Measurements from ENCODE around the gene PCCA.
"Not testable (repeated sequence)": the region's sequence is repeated elsewhere in the genome, so short reads cannot be mapped to it uniquely, and the experiment has no call there.

Gene PCCA

DNA sequence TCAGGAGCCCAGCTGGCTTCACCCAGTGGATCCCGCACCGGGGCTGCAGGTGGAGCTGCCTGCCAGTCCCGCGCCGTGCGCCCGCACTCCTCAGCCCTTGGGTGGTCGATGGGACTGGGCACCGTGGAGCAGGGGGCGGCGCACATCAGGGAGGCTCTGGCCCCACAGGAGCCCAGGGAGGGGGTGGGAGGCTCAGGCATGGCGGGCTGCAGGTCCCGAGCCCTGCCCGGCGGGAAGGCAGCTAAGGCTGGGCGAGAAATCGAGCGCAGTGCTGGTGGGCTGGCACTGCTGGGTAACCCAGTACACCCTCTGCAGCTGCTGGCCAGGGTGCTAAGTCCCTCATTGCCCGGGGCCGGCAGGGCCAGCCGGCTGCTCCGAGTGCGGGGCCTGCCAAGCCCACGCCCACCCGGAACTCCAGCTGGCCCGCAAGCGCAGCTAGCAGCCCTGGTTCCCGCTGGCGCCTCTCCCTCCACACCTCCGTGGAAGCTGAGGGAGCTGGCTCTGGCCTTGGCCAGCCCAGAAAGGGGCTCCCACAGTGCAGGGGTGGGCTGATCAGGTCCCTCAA, 135.2 kb downstream of the PCCA start:
- H3K4me3 ChIP-seq (ENCODE audit: low read length); H3K27ac ChIP-seq (ENCODE audit: low read depth, low read length); H3K4me1 ChIP-seq (ENCODE audit: control insufficient read depth, low read depth, low read length); H3K18ac ChIP-seq (ENCODE audit: low read length); H2BK120ac ChIP-seq (ENCODE audit: low read depth, low read length); H3K23ac ChIP-seq (ENCODE audit: low read length); H3K4me2 ChIP-seq (ENCODE audit: low read length); H2AK5ac ChIP-seq (ENCODE audit: low read length); DNase-seq; H3K4ac ChIP-seq (ENCODE audit: low read depth, low read length); H4K8ac ChIP-seq (ENCODE audit: low read depth, low read length); H2BK15ac ChIP-seq (replicated peaks; ENCODE audit: low read depth); H2BK5ac ChIP-seq (ENCODE audit: low read length); H4K5ac ChIP-seq (ENCODE audit: low read length); H3K79me2 ChIP-seq (ENCODE audit: control insufficient read depth, insufficient read depth, low read length); H3K27me3 ChIP-seq (ENCODE audit: insufficient read depth, low read length, poor library complexity); H3K79me1 ChIP-seq (ENCODE audit: low read length); H3K36me3 ChIP-seq (ENCODE audit: control insufficient read depth, insufficient read depth, low read length); H3K9ac ChIP-seq (ENCODE audit: low read length): not testable (repeated sequence)
- WGBS (ENCODE audit: extremely low coverage, insufficient coverage, low lambda C conversion rate): no CpG with 5 or more reads among the region's 30 CpGs
- H3K56ac ChIP-seq (ENCODE audit: low read length): peak overlapping the region; percentile 25

DNA sequence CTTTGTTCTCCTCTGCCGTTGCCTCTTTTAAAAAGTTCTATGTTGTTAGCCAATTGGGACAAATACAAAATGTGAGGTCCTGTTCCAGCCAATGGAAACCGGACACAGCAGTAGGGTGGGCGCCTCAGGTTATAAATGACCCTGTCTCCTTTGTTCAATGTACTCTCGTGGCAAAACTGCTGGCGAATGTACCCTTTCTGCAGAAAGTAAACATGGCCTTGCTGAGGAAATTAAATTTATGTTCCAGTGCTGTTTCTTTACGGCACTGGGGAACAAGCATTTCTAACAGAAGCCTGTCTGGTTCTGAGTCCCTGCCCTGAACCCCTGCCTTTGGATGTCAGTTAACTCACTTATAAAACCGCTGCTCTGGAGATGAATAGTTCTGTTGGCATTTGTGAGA, 140.7 kb downstream of the PCCA start:
- Histone ChIP-seq H3K56ac (ENCODE audit: low read length) (no peak overlapping the region), H3K79me2 (ENCODE audit: control insufficient read depth, insufficient read depth, low read length) (no peaks in the 10 kb centered on the region), H3K27ac (ENCODE audit: low read depth, low read length) (no peak overlapping the region), H2BK120ac (ENCODE audit: low read depth, low read length) (no peak overlapping the region), H2BK5ac (ENCODE audit: low read length) (no peak overlapping the region), H3K4me1 (ENCODE audit: control insufficient read depth, low read depth, low read length) (peaks cover under 1% of the 10 kb centered on the region), H3K23ac (ENCODE audit: low read length) (no peak overlapping the region), H2AK5ac (ENCODE audit: low read length) (no peak overlapping the region), H3K27me3 (ENCODE audit: insufficient read depth, low read length, poor library complexity) (no peaks in the 10 kb centered on the region), H2BK15ac (replicated peaks; ENCODE audit: low read depth) (no peak overlapping the region), H4K8ac (ENCODE audit: low read depth, low read length) (no peak overlapping the region), H3K79me1 (ENCODE audit: low read length) (no peaks in the 10 kb centered on the region), H4K5ac (ENCODE audit: low read length) (no peak overlapping the region), H3K4me2 (ENCODE audit: low read length) (no peak overlapping the region), H3K36me3 (ENCODE audit: control insufficient read depth, insufficient read depth, low read length) (no peaks in the 10 kb centered on the region), H3K18ac (ENCODE audit: low read length) (peak overlapping the region; percentile 69), H3K9ac (ENCODE audit: low read length) (no peak overlapping the region), H3K4ac (ENCODE audit: low read depth, low read length) (peak overlapping the region; percentile 68), H3K4me3 (ENCODE audit: low read length) (no peak overlapping the region)
- WGBS (ENCODE audit: extremely low coverage, insufficient coverage, low lambda C conversion rate): no CpG with 5 or more reads among the region's 7 CpGs
- no peak for DNase-seq

GRCh38 chr13:100230769-100231149, 141.9 kb downstream of the PCCA start:
- Histone ChIP-seq H3K36me3 (ENCODE audit: control insufficient read depth, insufficient read depth, low read length) (no peaks in the 10 kb centered on the region), H3K18ac (ENCODE audit: low read length) (no peak overlapping the region), H3K79me1 (ENCODE audit: low read length) (no peaks in the 10 kb centered on the region), H4K5ac (ENCODE audit: low read length) (no peak overlapping the region), H3K4ac (ENCODE audit: low read depth, low read length) (no peak overlapping the region), H3K4me3 (ENCODE audit: low read length) (no peak overlapping the region), H2BK120ac (ENCODE audit: low read depth, low read length) (no peak overlapping the region), H3K4me1 (ENCODE audit: control insufficient read depth, low read depth, low read length) (peaks cover 3% of the 10 kb centered on the region), H4K8ac (ENCODE audit: low read depth, low read length) (no peak overlapping the region), H2BK5ac (ENCODE audit: low read length) (no peak overlapping the region), H3K79me2 (ENCODE audit: control insufficient read depth, insufficient read depth, low read length) (no peaks in the 10 kb centered on the region), H2BK15ac (replicated peaks; ENCODE audit: low read depth) (no peak overlapping the region), H3K4me2 (ENCODE audit: low read length) (no peak overlapping the region), H3K56ac (ENCODE audit: low read length) (peak overlapping the region; percentile 7), H3K27ac (ENCODE audit: low read depth, low read length) (no peak overlapping the region), H3K27me3 (ENCODE audit: insufficient read depth, low read length, poor library complexity) (no peaks in the 10 kb centered on the region), H3K23ac (ENCODE audit: low read length) (no peak overlapping the region), H2AK5ac (ENCODE audit: low read length) (no peak overlapping the region), H3K9ac (ENCODE audit: low read length) (no peak overlapping the region)
- no CpG with 5 or more reads among the region's 3 CpGs for WGBS (ENCODE audit: extremely low coverage, insufficient coverage, low lambda C conversion rate)
- no peak for DNase-seq

DNA sequence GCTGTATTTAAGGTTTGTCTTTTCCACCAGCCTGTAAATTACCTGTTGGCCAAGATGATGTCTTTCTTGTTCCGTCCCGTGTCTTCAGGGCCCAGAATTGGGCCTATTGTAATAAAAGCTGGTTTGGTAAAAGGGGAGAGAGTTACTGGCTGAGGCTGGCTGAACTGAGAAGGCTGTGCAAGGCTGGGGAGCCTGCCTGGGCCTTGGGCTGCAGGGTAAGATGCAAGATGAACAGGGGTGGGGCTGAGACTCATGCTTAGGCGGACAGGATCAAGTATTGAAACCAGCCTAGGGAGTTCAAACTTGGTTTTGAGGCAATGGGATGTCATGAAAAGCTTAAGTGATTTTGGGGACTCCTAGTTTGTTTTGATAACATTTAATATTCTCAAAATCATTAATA, 142.3 kb downstream of the PCCA start:
- peak overlapping the region; percentile 7 for H3K56ac ChIP-seq (ENCODE audit: low read length)
- no peaks in the 10 kb centered on the region for H3K79me1 ChIP-seq (ENCODE audit: low read length)
- H3K27me3 ChIP-seq (ENCODE audit: insufficient read depth, low read length, poor library complexity): no peaks in the 10 kb centered on the region
- H3K27ac ChIP-seq (ENCODE audit: low read depth, low read length): no peak overlapping the region
- no peak overlapping the region for H4K8ac ChIP-seq (ENCODE audit: low read depth, low read length)
- WGBS (ENCODE audit: extremely low coverage, insufficient coverage, low lambda C conversion rate): no CpG with 5 or more reads among the region's 3 CpGs
- no peak overlapping the region for H2AK5ac ChIP-seq (ENCODE audit: low read length)
- H3K4ac ChIP-seq (ENCODE audit: low read depth, low read length): no peak overlapping the region
- no peak overlapping the region for H3K23ac ChIP-seq (ENCODE audit: low read length)
- H2BK5ac ChIP-seq (ENCODE audit: low read length): no peak overlapping the region
- H3K36me3 ChIP-seq (ENCODE audit: control insufficient read depth, insufficient read depth, low read length): no peaks in the 10 kb centered on the region
- H3K4me3 ChIP-seq (ENCODE audit: low read length): no peak overlapping the region
- no peak overlapping the region for H2BK15ac ChIP-seq (replicated peaks; ENCODE audit: low read depth)
- no peak for DNase-seq
- H4K5ac ChIP-seq (ENCODE audit: low read length): no peak overlapping the region
- H2BK120ac ChIP-seq (ENCODE audit: low read depth, low read length): no peak overlapping the region
- no peak overlapping the region for H3K18ac ChIP-seq (ENCODE audit: low read length)
- no peaks in the 10 kb centered on the region for H3K79me2 ChIP-seq (ENCODE audit: control insufficient read depth, insufficient read depth, low read length)
- peaks cover 3% of the 10 kb centered on the region for H3K4me1 ChIP-seq (ENCODE audit: control insufficient read depth, low read depth, low read length)
- no peak overlapping the region for H3K9ac ChIP-seq (ENCODE audit: low read length)
- no peak overlapping the region for H3K4me2 ChIP-seq (ENCODE audit: low read length)

DNA sequence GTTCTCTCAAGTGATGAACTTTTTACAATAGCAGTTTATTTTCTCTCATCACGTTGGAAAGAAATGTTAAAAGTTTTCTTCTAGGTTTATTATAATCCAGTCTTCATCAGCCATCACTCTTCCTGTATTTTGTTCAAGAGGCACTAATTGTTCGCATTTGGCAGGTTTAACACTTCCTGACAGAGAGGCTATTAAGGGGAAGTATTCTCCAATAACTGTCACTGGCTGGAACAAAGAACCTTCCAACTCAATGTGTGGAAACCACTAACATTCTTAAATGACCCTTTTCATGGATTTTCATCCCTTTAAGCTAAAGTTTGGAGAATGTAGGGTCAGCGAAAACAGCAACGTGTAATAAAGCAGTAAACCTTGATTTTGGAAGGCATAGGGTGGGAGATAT, 145.1 kb downstream of the PCCA start:
- Histone ChIP-seq H3K4me3 (ENCODE audit: low read length) (no peak overlapping the region), H3K27me3 (ENCODE audit: insufficient read depth, low read length, poor library complexity) (no peaks in the 10 kb centered on the region), H2BK5ac (ENCODE audit: low read length) (no peak overlapping the region), H4K8ac (ENCODE audit: low read depth, low read length) (no peak overlapping the region), H3K36me3 (ENCODE audit: control insufficient read depth, insufficient read depth, low read length) (no peaks in the 10 kb centered on the region), H3K23ac (ENCODE audit: low read length) (no peak overlapping the region), H3K79me2 (ENCODE audit: control insufficient read depth, insufficient read depth, low read length) (no peaks in the 10 kb centered on the region), H3K56ac (ENCODE audit: low read length) (peak overlapping the region; percentile 36), H3K9ac (ENCODE audit: low read length) (no peak overlapping the region), H2BK120ac (ENCODE audit: low read depth, low read length) (peak overlapping the region; percentile 82), H3K79me1 (ENCODE audit: low read length) (no peaks in the 10 kb centered on the region), H2AK5ac (ENCODE audit: low read length) (no peak overlapping the region), H3K4me1 (ENCODE audit: control insufficient read depth, low read depth, low read length) (peaks cover 3% of the 10 kb centered on the region), H4K5ac (ENCODE audit: low read length) (no peak overlapping the region), H3K18ac (ENCODE audit: low read length) (peak overlapping the region; percentile 18), H2BK15ac (replicated peaks; ENCODE audit: low read depth) (no peak overlapping the region), H3K4ac (ENCODE audit: low read depth, low read length) (no peak overlapping the region), H3K4me2 (ENCODE audit: low read length) (no peak overlapping the region), H3K27ac (ENCODE audit: low read depth, low read length) (peak overlapping the region; percentile 54)
- DNase-seq: no peak
- WGBS (ENCODE audit: extremely low coverage, insufficient coverage, low lambda C conversion rate): no CpG with 5 or more reads among the region's 4 CpGs

DNA sequence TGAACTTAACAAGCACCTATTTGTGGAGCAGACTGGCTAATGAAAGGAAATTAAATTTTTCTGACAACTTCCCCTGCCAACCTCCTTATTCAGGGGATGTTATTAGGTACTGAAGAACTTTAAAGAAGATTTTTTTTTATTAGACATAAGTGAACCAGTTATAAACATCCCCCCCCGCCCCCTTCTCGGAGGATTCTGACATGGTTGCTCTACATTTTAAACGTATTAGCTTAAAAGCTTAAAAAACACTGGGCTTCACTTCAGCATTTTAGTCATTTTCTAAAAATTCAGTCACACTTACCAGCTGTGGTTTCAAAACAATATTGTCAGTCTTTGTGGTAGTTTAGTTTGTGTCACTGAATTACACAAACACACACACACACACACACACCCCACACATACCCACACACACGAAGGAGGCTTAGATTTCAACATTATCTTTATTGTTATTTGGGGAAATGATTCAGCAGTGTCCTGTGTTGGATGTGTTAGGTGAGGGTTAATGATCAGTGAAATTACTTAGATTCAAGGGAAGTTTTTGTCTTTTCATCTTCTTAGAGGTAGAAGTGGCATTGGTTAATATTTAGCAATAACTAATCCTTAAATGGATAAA, 145.7 kb downstream of the PCCA start:
- Histone ChIP-seq H3K23ac (ENCODE audit: low read length) (no peak overlapping the region), H3K9ac (ENCODE audit: low read length) (peak overlapping the region; percentile 33), H3K36me3 (ENCODE audit: control insufficient read depth, insufficient read depth, low read length) (no peaks in the 10 kb centered on the region), H2BK15ac (replicated peaks; ENCODE audit: low read depth) (no peak overlapping the region), H3K79me2 (ENCODE audit: control insufficient read depth, insufficient read depth, low read length) (no peaks in the 10 kb centered on the region), H3K4me3 (ENCODE audit: low read length) (no peak overlapping the region), H3K56ac (ENCODE audit: low read length) (peak overlapping the region; percentile 63), H3K4me1 (ENCODE audit: control insufficient read depth, low read depth, low read length) (peaks cover 3% of the 10 kb centered on the region), H3K4ac (ENCODE audit: low read depth, low read length) (no peak overlapping the region), H3K79me1 (ENCODE audit: low read length) (no peaks in the 10 kb centered on the region), H4K8ac (ENCODE audit: low read depth, low read length) (no peak overlapping the region), H3K18ac (ENCODE audit: low read length) (peak overlapping the region; percentile 90), H3K27ac (ENCODE audit: low read depth, low read length) (peak overlapping the region; percentile 54), H3K4me2 (ENCODE audit: low read length) (no peak overlapping the region), H3K27me3 (ENCODE audit: insufficient read depth, low read length, poor library complexity) (no peaks in the 10 kb centered on the region), H2BK120ac (ENCODE audit: low read depth, low read length) (peak overlapping the region; percentile 38), H4K5ac (ENCODE audit: low read length) (no peak overlapping the region), H2AK5ac (ENCODE audit: low read length) (no peak overlapping the region), H2BK5ac (ENCODE audit: low read length) (no peak overlapping the region)
- peak; percentile 45 for DNase-seq
- no CpG with 5 or more reads among the region's 4 CpGs for WGBS (ENCODE audit: extremely low coverage, insufficient coverage, low lambda C conversion rate)

All from mesendoderm (in vitro differentiated cells).